ENCODE data around the gene LRFN2.

Gene LRFN2
- total RNA-seq: 0.43 to 2.4 reads per million in 2 experiments

DNA sequence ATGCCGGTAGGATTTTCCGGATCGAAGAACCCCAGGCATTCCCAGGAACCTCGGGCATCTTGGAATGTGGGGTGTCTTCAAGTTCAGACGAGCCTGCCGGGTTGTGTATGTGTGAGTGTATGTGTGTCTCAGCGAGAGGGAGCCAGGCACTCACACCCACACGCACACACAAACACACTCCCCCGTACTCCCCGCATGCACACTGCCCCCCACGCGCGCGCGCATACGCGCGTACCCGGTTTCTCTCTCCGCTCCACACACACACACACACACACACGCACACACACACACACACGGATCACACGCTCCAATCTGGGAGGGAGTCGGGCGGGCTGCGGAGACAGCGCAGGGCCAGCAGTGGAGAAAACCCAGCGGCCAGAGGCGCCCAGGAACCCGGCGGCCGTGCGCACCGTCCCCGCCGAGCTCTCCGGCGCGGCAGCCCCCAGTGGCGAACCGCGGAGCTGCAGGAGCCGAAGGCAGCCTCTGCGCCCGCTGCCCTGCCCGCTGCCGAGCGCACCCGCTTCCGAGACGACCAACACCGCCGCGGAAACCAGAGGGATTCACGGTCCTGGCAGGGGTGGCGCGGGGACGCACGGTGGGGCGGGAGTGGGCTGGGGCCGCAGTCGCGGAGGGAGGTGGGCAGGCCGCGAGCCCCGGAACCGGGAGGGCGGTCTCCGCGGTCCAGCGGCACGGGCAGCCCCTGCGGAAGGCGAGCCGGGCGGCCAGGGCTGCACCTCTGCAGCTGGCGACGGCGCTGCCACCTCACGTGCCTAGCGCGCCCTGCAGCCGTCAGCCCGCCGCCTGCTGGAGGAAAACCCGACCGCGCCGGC, at the start of gene LRFN2:
LRFN2 (minus strand) TSS at position 125 of the 830 bp plus-strand sequence.
- DNase-seq (ENCODE audit: low read depth): no peak

DNA sequence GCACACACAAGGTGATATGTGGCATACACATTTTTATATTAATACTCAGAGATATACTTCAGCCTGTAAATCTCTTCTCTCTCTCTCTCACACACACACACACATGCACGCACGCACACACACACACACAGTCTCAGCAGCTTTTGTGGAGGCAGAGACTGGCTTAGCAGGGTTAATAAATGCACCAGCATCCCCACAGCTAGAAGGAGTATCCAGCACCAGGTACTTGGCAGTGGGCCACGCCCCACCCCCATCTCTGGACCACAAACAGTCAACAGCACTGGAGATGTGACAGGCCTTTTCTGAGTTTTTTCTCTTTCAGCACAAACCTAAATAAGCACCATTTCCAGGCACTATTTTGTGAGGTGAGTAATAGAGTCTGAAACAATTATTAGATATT, 47.3 kb upstream of the LRFN2 start:
- no peak for DNase-seq (ENCODE audit: low read depth)

DNA sequence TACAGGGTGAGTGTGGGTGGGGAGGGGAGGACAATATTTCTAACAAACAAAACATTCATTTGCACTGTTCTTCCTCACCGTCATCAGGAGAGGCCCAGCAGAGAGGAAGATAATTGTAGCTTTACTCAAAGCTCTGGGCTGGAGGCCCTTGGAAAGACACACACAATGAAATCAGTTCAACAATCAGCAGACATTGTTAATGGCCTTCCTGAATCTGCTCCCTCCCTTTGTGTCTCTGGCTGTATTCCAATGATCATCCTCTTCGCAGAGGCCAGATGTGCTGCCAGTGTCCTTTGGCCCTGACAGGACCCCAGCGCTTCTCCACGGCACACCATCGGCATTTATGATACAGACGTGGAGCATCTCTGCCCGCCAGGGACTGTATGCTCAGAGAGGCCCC, 44.6 kb upstream of the LRFN2 start:
- no peak for DNase-seq (ENCODE audit: low read depth)

- no peak for DNase-seq (ENCODE audit: low read depth)
Measured at GRCh38 chr6:40630488-40630887, 43.3 kb upstream of the LRFN2 start.

- DNase-seq (ENCODE audit: low read depth): no peak
Measured at GRCh38 chr6:40630051-40630450, 42.9 kb upstream of the LRFN2 start.

- DNase-seq (ENCODE audit: low read depth): no peak
Measured at GRCh38 chr6:40629463-40629862, 42.3 kb upstream of the LRFN2 start.

- DNase-seq (ENCODE audit: low read depth): no peak
Measured at GRCh38 chr6:40627316-40627715, 40.2 kb upstream of the LRFN2 start.

DNA sequence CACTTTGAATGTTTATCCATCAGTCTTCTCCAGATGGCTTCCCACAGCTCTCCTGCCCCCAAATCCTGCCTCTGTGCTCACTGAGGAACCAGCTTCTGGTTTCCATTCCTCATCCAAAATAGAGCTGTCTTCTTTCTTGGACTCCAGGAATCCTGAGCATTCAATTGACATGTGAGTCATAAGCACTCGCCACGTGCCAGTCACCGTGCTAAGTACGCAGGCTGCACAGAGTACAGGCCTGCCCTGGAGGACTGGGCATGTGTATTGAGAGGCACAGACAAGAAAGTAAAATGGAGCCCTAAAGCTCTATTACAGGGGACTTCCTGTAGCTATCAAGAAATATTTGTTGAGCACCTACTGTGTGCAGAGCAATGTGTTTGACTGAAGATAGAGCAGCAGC, 39.7 kb upstream of the LRFN2 start:
- no peak for DNase-seq (ENCODE audit: low read depth)

DNA sequence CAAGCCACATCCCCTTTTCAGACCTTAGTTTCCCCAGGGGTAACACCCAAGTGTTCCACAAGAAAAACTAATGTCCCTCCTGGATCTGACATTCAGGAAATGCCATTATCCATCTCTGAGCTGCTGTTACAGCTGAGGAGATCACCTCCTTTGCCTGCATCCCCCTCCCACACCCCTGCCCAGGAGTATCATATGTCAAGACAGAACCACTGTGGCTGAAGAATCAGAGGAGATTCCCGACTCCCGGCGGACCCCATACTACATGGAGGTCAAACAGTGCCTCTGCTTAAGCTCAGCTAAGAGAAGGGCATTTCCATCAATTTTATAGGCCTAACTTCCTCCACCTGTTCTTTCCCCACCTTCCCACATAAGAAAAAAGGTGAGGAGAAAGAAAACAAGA, 36.8 kb upstream of the LRFN2 start:
- DNase-seq (ENCODE audit: low read depth): no peak

- DNase-seq (ENCODE audit: low read depth): no peak
Measured at GRCh38 chr6:40623178-40623577, 36.0 kb upstream of the LRFN2 start.

- no peak for DNase-seq (ENCODE audit: low read depth)
Measured at GRCh38 chr6:40620574-40621240, 33.5 kb upstream of the LRFN2 start.

GRCh38 chr6:40614671-40615070, 27.5 kb upstream of the LRFN2 start:
- no peak for DNase-seq (ENCODE audit: low read depth)

GRCh38 chr6:40611912-40612311, 24.7 kb upstream of the LRFN2 start:
- DNase-seq (ENCODE audit: low read depth): no peak

DNA sequence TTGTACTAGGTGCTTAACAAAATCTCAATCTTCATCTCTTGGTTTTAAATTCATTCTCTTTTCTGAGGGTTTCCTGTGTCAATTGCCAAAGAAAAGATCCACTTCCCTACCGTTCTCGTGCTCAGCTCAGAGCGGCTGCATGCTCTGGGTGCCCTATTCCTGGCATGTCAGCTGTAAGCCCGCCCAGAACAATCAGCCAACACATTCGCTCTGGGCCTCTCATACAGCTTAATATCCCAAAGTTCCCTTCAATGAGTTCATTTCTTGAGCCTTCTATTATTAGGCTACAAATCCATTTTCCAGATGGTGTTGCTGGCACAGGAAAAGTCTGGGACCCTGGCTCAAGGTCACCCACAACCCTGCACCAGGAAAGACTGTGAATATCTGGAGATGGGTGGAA, 24.3 kb upstream of the LRFN2 start:
- no peak for DNase-seq (ENCODE audit: low read depth)

DNA sequence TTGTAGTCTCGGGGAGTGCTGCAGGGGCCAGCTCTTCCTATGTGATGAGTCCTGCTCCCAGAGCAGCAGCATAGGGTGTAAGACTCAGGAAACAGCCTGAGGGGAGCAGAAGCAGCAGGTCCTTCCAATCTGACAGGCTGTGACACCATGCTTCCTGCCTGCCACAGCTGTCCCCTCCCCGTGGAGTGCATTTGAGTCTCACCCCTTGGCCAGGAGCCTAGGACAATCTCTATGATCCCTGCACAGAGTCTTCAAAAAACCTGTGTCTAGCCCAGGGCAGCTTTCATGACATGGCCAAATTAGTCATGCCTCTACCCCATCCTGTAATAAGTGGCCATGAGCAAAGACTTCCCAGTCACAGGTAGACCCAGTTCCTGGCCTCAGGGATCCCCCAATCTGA, 23.1 kb upstream of the LRFN2 start:
- no peak for DNase-seq (ENCODE audit: low read depth)

- DNase-seq (ENCODE audit: low read depth): no peak
Measured at GRCh38 chr6:40606981-40607380, 19.8 kb upstream of the LRFN2 start.

- no peak for DNase-seq (ENCODE audit: low read depth)
Measured at GRCh38 chr6:40606526-40606925, 19.4 kb upstream of the LRFN2 start.

DNA sequence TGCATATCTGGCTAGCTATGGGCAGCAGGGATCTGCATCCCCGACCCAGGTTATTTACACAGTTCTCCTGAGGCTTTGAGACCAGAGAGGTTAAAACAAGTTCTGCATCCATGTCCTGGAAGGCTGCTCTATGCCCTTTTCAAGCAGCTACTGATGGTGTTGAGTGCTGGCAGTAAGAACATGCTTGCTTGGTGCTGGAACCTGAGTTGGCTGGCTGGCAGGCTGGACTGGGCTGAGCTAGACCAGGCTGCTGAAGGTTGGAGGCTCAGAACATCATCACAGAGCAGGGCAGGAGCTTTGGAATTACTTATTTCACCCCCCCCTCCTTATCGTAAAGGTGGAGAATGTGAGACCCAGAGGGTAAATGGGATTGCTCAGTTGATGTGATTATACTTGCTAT, 16.9 kb upstream of the LRFN2 start:
- DNase-seq (ENCODE audit: low read depth): no peak

DNA sequence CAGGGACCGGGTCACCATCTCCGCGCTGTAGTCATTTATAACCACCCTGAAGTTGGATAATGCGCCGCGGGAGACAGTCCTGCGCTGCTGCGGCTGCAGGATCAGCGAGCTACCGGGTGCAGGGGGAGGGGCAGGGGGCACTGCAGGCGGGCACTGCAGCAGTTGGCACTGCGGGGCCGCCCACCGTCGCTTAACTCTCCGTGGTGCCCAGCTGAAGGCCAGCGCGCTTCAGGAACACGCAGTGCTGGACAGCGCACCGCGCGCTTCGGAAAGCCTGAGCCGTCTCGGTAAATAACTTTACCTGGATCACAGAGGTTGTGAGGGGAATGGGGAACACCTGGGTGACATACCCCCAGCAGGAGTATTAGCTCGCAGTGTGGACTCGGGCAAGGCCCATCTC, 12.4 kb upstream of the LRFN2 start:
- DNase-seq (ENCODE audit: low read depth): no peak

DNA sequence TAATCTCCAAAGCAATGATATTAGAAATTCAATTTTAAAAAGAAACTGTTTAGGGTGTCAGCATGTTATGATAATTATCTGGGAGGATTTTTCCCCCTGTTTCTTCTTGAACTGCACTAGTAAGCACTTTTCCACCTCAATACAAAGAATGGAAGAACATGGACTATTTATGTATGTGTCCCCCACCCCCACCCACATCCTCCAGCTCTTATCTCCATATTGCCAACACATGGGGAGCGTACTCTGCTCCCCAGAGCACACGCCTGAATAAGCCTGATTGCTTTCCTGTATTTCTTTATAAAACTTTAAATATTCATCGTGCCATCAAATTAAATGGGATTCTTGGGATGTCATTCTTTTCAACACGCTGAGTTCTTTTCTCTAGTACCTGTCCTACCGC, 11.4 kb upstream of the LRFN2 start:
- no peak for DNase-seq (ENCODE audit: low read depth)

- no peak for DNase-seq (ENCODE audit: low read depth)
Measured at GRCh38 chr6:40597301-40597700, 10.1 kb upstream of the LRFN2 start.

DNA sequence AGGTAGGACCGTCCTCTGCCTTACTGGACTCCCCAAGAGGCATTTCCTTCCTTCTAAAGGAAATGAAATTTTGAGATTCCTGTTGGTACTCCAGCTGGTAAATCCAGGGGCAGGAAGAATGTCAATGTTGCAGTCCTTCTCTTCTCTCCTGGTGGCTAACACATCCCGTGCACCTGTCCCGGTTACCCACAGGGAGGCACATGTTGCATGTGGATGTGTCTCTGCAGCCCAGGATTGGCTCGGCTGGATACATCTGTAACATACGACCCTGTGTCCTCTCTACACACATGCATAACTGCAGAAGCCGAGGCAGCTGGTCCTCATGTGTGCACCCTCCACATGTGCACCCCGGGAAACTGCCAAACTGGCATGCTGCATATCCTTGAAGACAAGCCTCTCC, 1.3 kb upstream of the LRFN2 start:
- DNase-seq (ENCODE audit: low read depth): no peak

DNA sequence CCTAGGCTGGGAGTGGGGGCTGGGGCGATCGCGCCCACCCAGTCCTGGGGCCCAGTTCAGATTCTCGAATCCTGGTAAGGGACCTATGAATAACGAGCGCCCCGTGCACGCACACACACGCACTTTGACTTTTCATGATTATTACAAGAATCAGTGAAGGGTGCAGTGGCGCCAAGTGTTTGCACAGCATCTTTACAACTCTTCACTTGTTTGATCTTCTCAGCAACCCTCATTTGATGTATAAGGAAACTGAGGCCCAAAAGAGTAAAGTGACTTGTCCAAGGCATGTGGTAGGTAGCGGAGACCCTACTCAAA, 863 bp upstream of the LRFN2 start:
- DNase-seq (ENCODE audit: low read depth): no peak
